Neuronal stem cell (in vitro differentiated cells): ENCODE measurements around the gene RPS6KA5.

Source experiments
- DNase-seq: peaks from one replicate; pipeline ENCODE4 v3.0.0-alpha.2; 2013; ENCODE audit warnings: low spot score
- H2AFZ ChIP-seq: one replicate; pipeline ENCODE4 v1.6.1; 2013; ENCODE audit warnings: mild to moderate bottlenecking, low read length, inconsistent platforms
- H2AK5ac ChIP-seq: 2 replicates; pipeline ENCODE4 v1.6.1; 2013; ENCODE audit warnings: low read depth, mild to moderate bottlenecking, inconsistent platforms, low read length, moderate library complexity, mixed read lengths
- H2BK120ac ChIP-seq: 2 replicates; pipeline ENCODE4 v1.6.1; 2013; ENCODE audit warnings: low read depth, mild to moderate bottlenecking, inconsistent platforms, low read length, moderate library complexity, mixed read lengths
- H2BK12ac ChIP-seq: one replicate; pipeline ENCODE4 v1.6.1; 2013; ENCODE audit warnings: low read length, inconsistent platforms
- H2BK15ac ChIP-seq: 2 replicates; pipeline ENCODE4 v1.6.1; 2013; ENCODE audit warnings: mild to moderate bottlenecking, low read length, inconsistent platforms, mixed read lengths
- H2BK5ac ChIP-seq: one replicate; pipeline ENCODE4 v1.6.1; 2013; ENCODE audit warnings: inconsistent platforms, mild to moderate bottlenecking, low read length, moderate library complexity
- H3K14ac ChIP-seq: one replicate; pipeline ENCODE4 v1.6.1; 2013; ENCODE audit warnings: low read length, inconsistent platforms
- H3K18ac ChIP-seq: 2 replicates; pipeline ENCODE4 v1.6.1; 2013; ENCODE audit warnings: low read length, inconsistent platforms
- H3K23ac ChIP-seq: 2 replicates; pipeline ENCODE4 v1.6.1; 2013; ENCODE audit warnings: low read depth, mild to moderate bottlenecking, mixed read lengths, low read length, inconsistent platforms; ENCODE audit not compliant: poor library complexity
- H3K27ac ChIP-seq: replicated peaks from 3 replicates; pipeline ENCODE4 v1.5.1; 2013; ENCODE audit warnings: low read length, inconsistent platforms
- H3K27me3 ChIP-seq, 3 experiments: 2 replicates each; pipeline ENCODE4 v1.6.1; 2013; ENCODE audit warnings: low read length in 3 of 3, mild to moderate bottlenecking in 2 of 3, inconsistent platforms in 1 of 3, low read depth in 1 of 3, mixed read lengths in 1 of 3, moderate library complexity in 1 of 3; ENCODE audit not compliant: control insufficient read depth in 3 of 3, insufficient read depth in 3 of 3
- H3K36me3 ChIP-seq, 2 donors: replicated peaks in 1 of 2; 2 replicates each; pipeline ENCODE4 v1.6.1; 2013; ENCODE audit warnings: low read length in 2 of 2; ENCODE audit not compliant: control insufficient read depth in 2 of 2, insufficient read depth in 2 of 2
- H3K4ac ChIP-seq: 2 replicates; pipeline ENCODE4 v1.6.1; 2013; ENCODE audit warnings: inconsistent platforms, mild to moderate bottlenecking, low read length, moderate library complexity
- H3K4me1 ChIP-seq, 2 donors: 1 replicate in 1 of 2; 2 replicates in 1 of 2; pipeline ENCODE4 v1.6.1; 2013; ENCODE audit warnings: low read length in 2 of 2, low read depth in 1 of 2; ENCODE audit not compliant: control insufficient read depth in 2 of 2, insufficient read depth in 1 of 2
- H3K4me2 ChIP-seq: one replicate; pipeline ENCODE4 v1.6.1; 2013; ENCODE audit warnings: mild to moderate bottlenecking, low read length, inconsistent platforms; ENCODE audit not compliant: insufficient read depth, poor library complexity, severe bottlenecking
- H3K4me3 ChIP-seq, 2 donors: 2 replicates each; pipeline ENCODE4 v1.5.1; 2013; ENCODE audit warnings: low read length in 2 of 2, mild to moderate bottlenecking in 2 of 2, inconsistent platforms in 1 of 2, moderate library complexity in 1 of 2
- H3K79me1 ChIP-seq: one replicate; pipeline ENCODE4 v1.6.1; 2013; ENCODE audit warnings: low read depth, mild to moderate bottlenecking, inconsistent platforms, low read length, moderate library complexity
- H3K9ac ChIP-seq: one replicate; pipeline ENCODE4 v1.6.1; 2013; ENCODE audit warnings: mild to moderate bottlenecking, low read depth, low read length, inconsistent platforms; ENCODE audit not compliant: poor library complexity
- H3K9me3 ChIP-seq, 2 donors: replicated peaks in 1 of 2; 2 replicates each; pipeline versions ENCODE3 to v1.6.1; 2013; ENCODE audit warnings: low read length in 2 of 2, mild to moderate bottlenecking in 2 of 2, inconsistent platforms in 1 of 2, low read depth in 1 of 2, mixed read lengths in 1 of 2, moderate library complexity in 1 of 2; ENCODE audit not compliant: control insufficient read depth in 2 of 2, insufficient read depth in 1 of 2
- H4K8ac ChIP-seq: one replicate; pipeline ENCODE4 v1.6.1; 2013; ENCODE audit warnings: low read depth, mild to moderate bottlenecking, inconsistent platforms, low read length, moderate library complexity
- H4K91ac ChIP-seq: one replicate; pipeline ENCODE4 v1.6.1; 2013; ENCODE audit warnings: low read length, low read depth, mild to moderate bottlenecking, inconsistent platforms; ENCODE audit not compliant: poor library complexity
- WGBS, 2 donors: extraction: QIAGEN DNeasy Blood & Tissue Kit; methylation state at CpG; one replicate each; pipeline ENCODE4 v1.1.7; 2013; ENCODE audit warnings: missing lambda C conversion rate in 2 of 2, mixed read lengths in 1 of 2; ENCODE audit not compliant: insufficient read length in 2 of 2, insufficient replicate concordance in 1 of 2; ENCODE audit errors: extremely low coverage in 2 of 2; 5-methylcytosine and 5-hydroxymethylcytosine counted together

Gene RPS6KA5

DNA sequence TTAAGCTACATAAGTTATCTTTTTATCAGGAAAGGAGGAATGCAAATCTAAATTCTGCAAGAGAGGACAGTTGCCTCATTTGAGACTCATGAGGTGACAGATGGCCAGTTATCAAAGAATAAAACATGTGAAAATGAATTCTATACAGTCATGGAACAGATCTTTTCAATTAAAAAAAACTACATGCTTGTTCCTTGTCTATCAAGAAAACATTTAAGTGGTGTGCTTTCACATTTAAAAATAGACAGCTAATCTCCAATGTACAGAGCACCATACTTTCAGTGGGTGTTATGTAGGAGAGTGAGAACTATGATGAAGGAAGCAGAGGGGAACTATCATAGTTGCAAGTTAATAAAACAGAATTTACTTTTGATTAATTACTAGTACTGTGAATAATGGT is 167.5 kb downstream of the RPS6KA5 start:
- Histone ChIP-seq H3K9me3 (no peaks in the 10 kb centered on the region), H3K36me3 (peaks cover 0 to 5% of the 10 kb centered on the region in 2 donors), H4K91ac (no peak overlapping the region), H3K4me1 (no peaks in the 10 kb centered on the region), H3K18ac (no peak overlapping the region), H3K27ac (no peak overlapping the region), H3K27me3 (no peaks in the 10 kb centered on the region), H3K4me3 (no peak overlapping the region), H2BK5ac (no peak overlapping the region), H3K79me1 (no peaks in the 10 kb centered on the region), H3K4ac (no peak overlapping the region), H2BK15ac (no peak overlapping the region), H3K23ac (no peak overlapping the region), H3K14ac (no peak overlapping the region), H3K4me2 (no peak overlapping the region), H2AK5ac (no peak overlapping the region), H3K9ac (no peak overlapping the region), H2AFZ (no peak overlapping the region), H2BK12ac (no peak overlapping the region), H4K8ac (no peak overlapping the region), H2BK120ac (no peak overlapping the region)
- no peak for DNase-seq

DNA sequence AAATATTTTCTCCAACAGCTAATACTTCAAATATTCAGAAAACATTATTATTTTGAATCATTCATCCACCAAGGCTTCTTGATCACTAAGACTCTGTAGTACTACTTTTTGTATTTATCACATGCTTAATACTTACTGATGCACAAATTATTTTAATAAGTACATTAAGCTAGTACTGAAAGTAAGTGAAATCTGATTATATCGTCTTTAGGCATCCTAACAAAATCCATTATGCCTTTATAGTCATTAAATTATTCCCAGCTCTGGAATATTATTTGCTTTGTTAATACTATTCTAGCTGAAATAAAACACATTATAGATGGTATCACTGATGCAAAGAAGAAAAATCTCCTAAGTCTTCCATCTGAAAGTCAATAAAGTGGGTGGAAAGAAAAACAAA is 169.1 kb downstream of the RPS6KA5 start:
- whole genome bisulfite sequencing, 2 donors: no CpG with 5 or more reads among the region's 1 CpG
- no peak overlapping the region for H3K4me2 ChIP-seq
- no peaks in the 10 kb centered on the region for H3K27me3 ChIP-seq
- H2BK5ac ChIP-seq: no peak overlapping the region
- no peak overlapping the region for H3K23ac ChIP-seq
- no peak overlapping the region for H3K4me3 ChIP-seq
- H3K79me1 ChIP-seq: no peaks in the 10 kb centered on the region
- no peak overlapping the region for H2BK15ac ChIP-seq
- no peak overlapping the region for H2AFZ ChIP-seq
- H3K27ac ChIP-seq: no peak overlapping the region
- H3K9me3 ChIP-seq: peaks cover 0 to under 1% of the 10 kb centered on the region in 2 donors
- H3K18ac ChIP-seq: no peak overlapping the region
- H2BK120ac ChIP-seq: no peak overlapping the region
- H3K14ac ChIP-seq: no peak overlapping the region
- no peak overlapping the region for H2BK12ac ChIP-seq
- no peak overlapping the region for H4K8ac ChIP-seq
- peaks cover 0 to under 1% of the 10 kb centered on the region in 2 donors for H3K36me3 ChIP-seq
- no peaks in the 10 kb centered on the region for H3K4me1 ChIP-seq
- no peak overlapping the region for H4K91ac ChIP-seq
- H2AK5ac ChIP-seq: no peak overlapping the region
- no peak overlapping the region for H3K4ac ChIP-seq
- DNase-seq: no peak
- H3K9ac ChIP-seq: no peak overlapping the region

DNA sequence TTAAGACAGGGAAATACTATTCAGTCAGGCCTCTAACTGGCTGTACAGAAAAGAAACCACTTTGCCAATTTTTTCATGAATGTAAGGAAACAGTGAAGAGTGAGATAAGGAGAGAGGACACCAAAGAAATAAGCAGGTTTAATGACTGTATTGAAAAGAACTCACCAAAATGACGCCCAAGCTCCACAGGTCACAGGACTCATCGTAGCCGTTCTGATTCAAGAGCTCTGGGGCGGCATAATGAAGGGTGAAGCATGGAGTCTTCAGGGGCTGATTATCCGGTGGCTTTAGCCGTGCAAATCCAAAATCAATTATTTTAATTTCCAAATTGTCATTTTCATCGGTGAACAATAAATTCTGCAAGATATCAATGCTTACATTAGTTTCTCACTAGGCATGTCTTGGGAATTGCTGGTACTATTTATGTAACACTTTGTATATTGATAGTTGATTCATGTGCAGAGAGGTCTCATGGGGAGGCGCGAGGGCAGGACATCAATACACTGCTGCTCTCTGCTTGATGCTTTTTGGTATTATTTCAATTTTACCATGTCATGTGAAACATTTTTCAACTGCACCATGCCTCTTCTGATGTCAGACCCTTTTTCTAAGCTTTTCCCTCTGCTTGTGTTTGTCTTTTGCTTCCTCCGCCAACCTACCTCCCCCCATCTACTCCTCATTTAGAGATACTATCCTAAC is 170.0 kb downstream of the RPS6KA5 start:
- no peaks in the 10 kb centered on the region for H3K27me3 ChIP-seq
- H3K27ac ChIP-seq: no peak overlapping the region
- no peak overlapping the region for H3K9ac ChIP-seq
- H2AK5ac ChIP-seq: no peak overlapping the region
- no peak overlapping the region for H2BK5ac ChIP-seq
- H2AFZ ChIP-seq: no peak overlapping the region
- no peak overlapping the region for H2BK15ac ChIP-seq
- no peak overlapping the region for H3K4me2 ChIP-seq
- DNase-seq: no peak
- H3K14ac ChIP-seq: no peak overlapping the region
- no peak overlapping the region for H4K8ac ChIP-seq
- no peak overlapping the region for H2BK120ac ChIP-seq
- H3K18ac ChIP-seq: no peak overlapping the region
- no peak overlapping the region for H3K23ac ChIP-seq
- H2BK12ac ChIP-seq: no peak overlapping the region
- no peaks in the 10 kb centered on the region for H3K4me1 ChIP-seq
- H3K4me3 ChIP-seq: no peak overlapping the region
- peaks cover 0 to 2% of the 10 kb centered on the region in 2 donors for H3K9me3 ChIP-seq
- no CpG with 5 or more reads among the region's 10 CpGs for WGBS, 2 donors
- no peak overlapping the region for H4K91ac ChIP-seq
- H3K4ac ChIP-seq: no peak overlapping the region
- H3K79me1 ChIP-seq: no peaks in the 10 kb centered on the region
- peaks cover 0 to 1% of the 10 kb centered on the region in 2 donors for H3K36me3 ChIP-seq

DNA sequence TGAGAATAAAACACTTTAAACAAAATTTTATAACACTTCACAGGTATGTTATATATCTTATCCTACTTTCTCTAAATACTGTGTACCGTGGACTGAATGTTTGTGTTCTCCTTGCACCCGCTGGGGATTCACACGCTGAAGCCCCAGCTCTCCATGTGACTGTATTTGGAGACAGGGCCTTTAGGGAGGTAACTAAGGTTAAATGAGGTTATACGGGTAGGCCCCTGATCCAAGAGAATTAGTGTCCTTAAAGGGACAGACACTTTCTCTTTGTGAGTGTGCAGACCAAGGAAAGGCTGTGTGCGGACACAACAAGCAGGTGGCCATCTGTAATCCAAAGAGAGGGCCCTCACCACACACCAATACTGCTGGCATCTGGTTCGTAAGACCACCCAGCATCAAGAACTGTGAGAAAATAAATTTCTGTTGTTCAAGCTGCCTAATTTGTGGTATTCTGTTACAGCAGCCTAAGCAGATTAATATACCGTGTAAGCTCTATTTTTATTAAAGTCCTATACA is 174.1 kb downstream of the RPS6KA5 start:
- no peaks in the 10 kb centered on the region for H3K4me1 ChIP-seq
- H4K91ac ChIP-seq: no peak overlapping the region
- no peak overlapping the region for H4K8ac ChIP-seq
- H2BK120ac ChIP-seq: no peak overlapping the region
- no peak for DNase-seq
- H3K4ac ChIP-seq: no peak overlapping the region
- no peak overlapping the region for H3K23ac ChIP-seq
- H2BK5ac ChIP-seq: no peak overlapping the region
- no peaks in the 10 kb centered on the region for H3K79me1 ChIP-seq
- no peak overlapping the region for H3K4me2 ChIP-seq
- H3K9me3 ChIP-seq: peaks cover 4 to 6% of the 10 kb centered on the region in 2 donors
- H2BK15ac ChIP-seq: no peak overlapping the region
- peaks cover 0 to 1% of the 10 kb centered on the region in 2 donors for H3K36me3 ChIP-seq
- no peak overlapping the region for H3K9ac ChIP-seq
- no peaks in the 10 kb centered on the region for H3K27me3 ChIP-seq
- H2AFZ ChIP-seq: no peak overlapping the region
- WGBS, 2 donors: no CpG with 5 or more reads among the region's 7 CpGs
- H3K14ac ChIP-seq: no peak overlapping the region
- H2BK12ac ChIP-seq: no peak overlapping the region
- no peak overlapping the region for H3K4me3 ChIP-seq
- no peak overlapping the region for H2AK5ac ChIP-seq
- H3K18ac ChIP-seq: no peak overlapping the region
- no peak overlapping the region for H3K27ac ChIP-seq
